HEK293 (cell line): ENCODE data around the gene MUC5AC.
A peak's percentile ranks its signal among the peaks of the same experiment; 100 is the strongest.

Source experiments
- CTCF ChIA-PET: fragments of 350-600 bp; formaldehyde crosslinking; extraction: SDS; loops from one replicate; lab custom pipeline; 2021; ENCODE audit warnings: antibody characterized with exemption; lab: Yijun Ruan, JAX
- POLR2A ChIA-PET: fragments of 300-600 bp; formaldehyde crosslinking; extraction: SDS; loops from one replicate; lab custom pipeline; 2020; ENCODE audit warnings: antibody characterized with exemption, inconsistent platforms; lab: Yijun Ruan, JAX
- H3K27ac ChIP-seq: fragments of 200-500 bp; sonication (Bioruptor generic); 2 replicates; pipeline ENCODE4 v1.5.1; 2014; ENCODE audit warnings: low read depth, low read length, control low read depth, inconsistent platforms; ENCODE audit errors: extremely low read depth
- H3K36me3 ChIP-seq, 2 experiments: fragments of 200-500 bp in 1 of 2; sonication (Bioruptor generic) in 1 of 2; 1 replicate in 1 of 2; 2 replicates in 1 of 2; pipeline ENCODE4 v1.5.1; 2014 to 2017; ENCODE audit warnings: inconsistent platforms in 2 of 2, low read length in 2 of 2; ENCODE audit not compliant: control insufficient read depth in 2 of 2, insufficient read depth in 1 of 2
- H3K4me1 ChIP-seq: fragments of 200-500 bp; sonication (Bioruptor generic); 2 replicates; pipeline ENCODE4 v1.5.1; 2014; ENCODE audit warnings: mild to moderate bottlenecking, low read length, inconsistent platforms; ENCODE audit not compliant: control insufficient read depth, insufficient read depth
- H3K4me3 ChIP-seq: 2 replicates; pipeline ENCODE4 v1.5.1; 2011; ENCODE audit warnings: low read depth, mild to moderate bottlenecking, control low read depth, low read length, moderate library complexity
- H3K9me3 ChIP-seq: fragments of 200-500 bp; sonication (Bioruptor generic); 2 replicates; pipeline ENCODE4 v1.5.1; 2014; ENCODE audit warnings: low read depth, low read length, inconsistent platforms; ENCODE audit not compliant: control insufficient read depth, insufficient read depth
- GLI4 ChIP-seq: fragments of 450-650 bp; formaldehyde crosslinking; IDR thresholded peaks from 2 replicates; pipeline ENCODE4 v1.5.1; 2016; ENCODE audit warnings: missing biosample characterization, missing genetic modification characterization
- GLIS1 ChIP-seq: fragments of 450-650 bp; formaldehyde crosslinking; IDR thresholded peaks from 2 replicates; pipeline ENCODE4 v1.5.1; 2016; ENCODE audit warnings: missing biosample characterization, missing genetic modification characterization
- IKZF3 ChIP-seq: fragments of 450-650 bp; IDR thresholded peaks from 2 replicates; pipeline ENCODE4 v1.5.0; 2018; ENCODE audit warnings: missing biosample characterization, mild to moderate bottlenecking, missing genetic modification characterization, moderate library complexity
- SALL2 ChIP-seq: fragments of 450-650 bp; formaldehyde crosslinking; IDR thresholded peaks from 2 replicates; pipeline ENCODE4 v1.5.0; 2017; ENCODE audit warnings: missing biosample characterization, mild to moderate bottlenecking, missing genetic modification characterization, borderline replicate concordance
- SP2 ChIP-seq: fragments of 450-650 bp; formaldehyde crosslinking; IDR thresholded peaks from 2 replicates; pipeline ENCODE4 v1.5.1; 2016; ENCODE audit warnings: missing biosample characterization, missing genetic modification characterization
- ZIC2 ChIP-seq: fragments of 450-650 bp; formaldehyde crosslinking; IDR thresholded peaks from 2 replicates; pipeline ENCODE4 v1.5.1; 2016; ENCODE audit warnings: missing biosample characterization, missing genetic modification characterization
- ZNF48 ChIP-seq: fragments of 450-650 bp; formaldehyde crosslinking; IDR thresholded peaks from 2 replicates; pipeline ENCODE4 v1.5.1; 2016; ENCODE audit warnings: missing biosample characterization, missing genetic modification characterization
- ZNF561 ChIP-seq: fragments of 450-650 bp; IDR thresholded peaks from 2 replicates; pipeline ENCODE4 v1.5.1; 2018; ENCODE audit warnings: missing biosample characterization, missing genetic modification characterization, borderline replicate concordance
- ZNF629 ChIP-seq: fragments of 450-650 bp; formaldehyde crosslinking; IDR thresholded peaks from 2 replicates; pipeline ENCODE4 v1.5.1; 2017; ENCODE audit warnings: missing biosample characterization, missing genetic modification characterization
- ZNF660 ChIP-seq: fragments of 450-650 bp; IDR thresholded peaks from 2 replicates; pipeline ENCODE4 v1.5.1; 2018; ENCODE audit warnings: missing biosample characterization, mild to moderate bottlenecking, missing genetic modification characterization
- TF ChIP-seq, protein P1 (sequence below): fragments of 450-650 bp; formaldehyde crosslinking; IDR thresholded peaks from 2 replicates; pipeline ENCODE4 v1.5.1; 2016; ENCODE audit warnings: missing biosample characterization, missing genetic modification characterization
- TF ChIP-seq, protein P2 (sequence below): fragments of 450-650 bp; IDR thresholded peaks from 2 replicates; pipeline ENCODE4 v1.5.1; 2018; ENCODE audit warnings: missing biosample characterization, mild to moderate bottlenecking, missing genetic modification characterization
- TF ChIP-seq, protein P3 (sequence below): fragments of 450-650 bp; formaldehyde crosslinking; IDR thresholded peaks from 2 replicates; pipeline ENCODE4 v1.5.1; 2016; ENCODE audit warnings: missing biosample characterization, missing genetic modification characterization
- TF ChIP-seq, protein P4 (sequence below): fragments of 450-650 bp; formaldehyde crosslinking; IDR thresholded peaks from 2 replicates; pipeline ENCODE4 v1.5.1; 2016; ENCODE audit warnings: missing biosample characterization, missing genetic modification characterization
- TF ChIP-seq, protein P5 (sequence below): fragments of 450-650 bp; formaldehyde crosslinking; IDR thresholded peaks from 2 replicates; pipeline ENCODE4 v1.5.1; 2016; ENCODE audit warnings: missing biosample characterization, missing genetic modification characterization
- TF ChIP-seq, protein P6 (sequence below): fragments of 450-650 bp; formaldehyde crosslinking; IDR thresholded peaks from 2 replicates; pipeline ENCODE4 v1.5.1; 2016; ENCODE audit warnings: missing biosample characterization, missing genetic modification characterization

The MUC5AC gene

DNA sequence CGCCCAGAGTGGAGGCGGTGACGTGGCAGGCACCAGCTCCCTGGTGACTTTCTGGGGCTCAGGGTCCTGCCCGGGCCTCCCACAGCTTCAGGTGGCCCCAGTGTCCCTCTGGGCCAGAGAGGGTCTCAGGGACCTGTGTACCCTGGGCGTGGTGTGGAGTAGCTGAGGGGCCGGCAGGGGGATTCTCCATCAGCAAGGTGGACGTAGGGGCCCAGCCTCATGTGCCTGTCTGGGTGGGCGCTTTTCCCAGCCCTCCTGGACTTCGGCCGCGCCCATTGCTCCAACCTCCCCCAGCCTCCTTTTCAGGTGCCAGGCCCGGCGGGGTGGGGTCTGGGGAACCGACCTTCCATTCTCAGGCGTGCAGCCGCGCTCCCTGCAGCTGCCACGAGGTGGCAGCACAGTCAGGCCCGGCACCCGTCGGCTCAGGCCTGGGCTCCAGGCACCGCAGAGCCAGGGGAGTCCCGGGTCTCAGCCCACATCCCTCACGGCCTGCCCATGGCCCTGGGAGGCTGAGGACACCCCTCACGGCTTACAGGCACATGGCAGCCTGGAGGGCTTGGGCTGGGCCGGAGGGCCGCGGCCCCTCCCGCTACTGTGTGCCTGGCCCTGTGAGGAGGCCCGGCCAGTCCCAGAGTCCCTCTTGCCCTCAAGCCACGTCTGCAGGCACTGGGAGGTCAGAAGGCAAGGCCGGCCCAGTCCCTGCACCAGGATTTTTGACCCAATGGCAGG, 45.2 kb downstream of the MUC5AC start (continued):
- TF ChIP-seq, protein P1, sequence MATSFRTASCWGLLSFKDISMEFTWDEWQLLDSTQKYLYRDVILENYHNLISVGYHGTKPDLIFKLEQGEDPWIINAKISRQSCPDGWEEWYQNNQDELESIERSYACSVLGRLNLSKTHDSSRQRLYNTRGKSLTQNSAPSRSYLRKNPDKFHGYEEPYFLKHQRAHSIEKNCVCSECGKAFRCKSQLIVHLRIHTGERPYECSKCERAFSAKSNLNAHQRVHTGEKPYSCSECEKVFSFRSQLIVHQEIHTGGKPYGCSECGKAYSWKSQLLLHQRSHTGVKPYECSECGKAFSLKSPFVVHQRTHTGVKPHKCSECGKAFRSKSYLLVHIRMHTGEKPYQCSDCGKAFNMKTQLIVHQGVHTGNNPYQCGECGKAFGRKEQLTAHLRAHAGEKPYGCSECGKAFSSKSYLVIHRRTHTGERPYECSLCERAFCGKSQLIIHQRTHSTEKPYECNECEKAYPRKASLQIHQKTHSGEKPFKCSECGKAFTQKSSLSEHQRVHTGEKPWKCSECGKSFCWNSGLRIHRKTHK (tag by site-specific recombination): no peak
- TF ChIP-seq, protein P2, sequence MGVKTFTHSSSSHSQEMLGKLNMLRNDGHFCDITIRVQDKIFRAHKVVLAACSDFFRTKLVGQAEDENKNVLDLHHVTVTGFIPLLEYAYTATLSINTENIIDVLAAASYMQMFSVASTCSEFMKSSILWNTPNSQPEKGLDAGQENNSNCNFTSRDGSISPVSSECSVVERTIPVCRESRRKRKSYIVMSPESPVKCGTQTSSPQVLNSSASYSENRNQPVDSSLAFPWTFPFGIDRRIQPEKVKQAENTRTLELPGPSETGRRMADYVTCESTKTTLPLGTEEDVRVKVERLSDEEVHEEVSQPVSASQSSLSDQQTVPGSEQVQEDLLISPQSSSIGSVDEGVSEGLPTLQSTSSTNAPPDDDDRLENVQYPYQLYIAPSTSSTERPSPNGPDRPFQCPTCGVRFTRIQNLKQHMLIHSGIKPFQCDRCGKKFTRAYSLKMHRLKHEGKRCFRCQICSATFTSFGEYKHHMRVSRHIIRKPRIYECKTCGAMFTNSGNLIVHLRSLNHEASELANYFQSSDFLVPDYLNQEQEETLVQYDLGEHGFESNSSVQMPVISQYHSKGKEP (tag by site-specific recombination): no peak
- TF ChIP-seq ZNF629 (tag by site-specific recombination): no peak
- TF ChIP-seq, protein P3, sequence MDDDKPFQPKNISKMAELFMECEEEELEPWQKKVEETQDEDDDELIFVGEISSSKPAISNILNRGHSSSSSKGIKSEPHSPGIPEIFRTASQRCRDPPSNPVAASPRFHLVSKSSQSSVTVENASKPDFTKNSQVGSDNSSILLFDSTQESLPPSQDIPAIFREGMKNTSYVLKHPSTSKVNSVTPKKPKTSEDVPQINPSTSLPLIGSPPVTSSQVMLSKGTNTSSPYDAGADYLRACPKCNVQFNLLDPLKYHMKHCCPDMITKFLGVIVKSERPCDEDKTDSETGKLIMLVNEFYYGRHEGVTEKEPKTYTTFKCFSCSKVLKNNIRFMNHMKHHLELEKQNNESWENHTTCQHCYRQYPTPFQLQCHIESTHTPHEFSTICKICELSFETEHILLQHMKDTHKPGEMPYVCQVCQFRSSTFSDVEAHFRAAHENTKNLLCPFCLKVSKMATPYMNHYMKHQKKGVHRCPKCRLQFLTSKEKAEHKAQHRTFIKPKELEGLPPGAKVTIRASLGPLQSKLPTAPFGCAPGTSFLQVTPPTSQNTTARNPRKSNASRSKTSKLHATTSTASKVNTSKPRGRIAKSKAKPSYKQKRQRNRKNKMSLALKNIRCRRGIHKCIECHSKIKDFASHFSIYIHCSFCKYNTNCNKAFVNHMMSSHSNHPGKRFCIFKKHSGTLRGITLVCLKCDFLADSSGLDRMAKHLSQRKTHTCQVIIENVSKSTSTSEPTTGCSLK (tag by site-specific recombination): no peak
- TF ChIP-seq, protein P4, sequence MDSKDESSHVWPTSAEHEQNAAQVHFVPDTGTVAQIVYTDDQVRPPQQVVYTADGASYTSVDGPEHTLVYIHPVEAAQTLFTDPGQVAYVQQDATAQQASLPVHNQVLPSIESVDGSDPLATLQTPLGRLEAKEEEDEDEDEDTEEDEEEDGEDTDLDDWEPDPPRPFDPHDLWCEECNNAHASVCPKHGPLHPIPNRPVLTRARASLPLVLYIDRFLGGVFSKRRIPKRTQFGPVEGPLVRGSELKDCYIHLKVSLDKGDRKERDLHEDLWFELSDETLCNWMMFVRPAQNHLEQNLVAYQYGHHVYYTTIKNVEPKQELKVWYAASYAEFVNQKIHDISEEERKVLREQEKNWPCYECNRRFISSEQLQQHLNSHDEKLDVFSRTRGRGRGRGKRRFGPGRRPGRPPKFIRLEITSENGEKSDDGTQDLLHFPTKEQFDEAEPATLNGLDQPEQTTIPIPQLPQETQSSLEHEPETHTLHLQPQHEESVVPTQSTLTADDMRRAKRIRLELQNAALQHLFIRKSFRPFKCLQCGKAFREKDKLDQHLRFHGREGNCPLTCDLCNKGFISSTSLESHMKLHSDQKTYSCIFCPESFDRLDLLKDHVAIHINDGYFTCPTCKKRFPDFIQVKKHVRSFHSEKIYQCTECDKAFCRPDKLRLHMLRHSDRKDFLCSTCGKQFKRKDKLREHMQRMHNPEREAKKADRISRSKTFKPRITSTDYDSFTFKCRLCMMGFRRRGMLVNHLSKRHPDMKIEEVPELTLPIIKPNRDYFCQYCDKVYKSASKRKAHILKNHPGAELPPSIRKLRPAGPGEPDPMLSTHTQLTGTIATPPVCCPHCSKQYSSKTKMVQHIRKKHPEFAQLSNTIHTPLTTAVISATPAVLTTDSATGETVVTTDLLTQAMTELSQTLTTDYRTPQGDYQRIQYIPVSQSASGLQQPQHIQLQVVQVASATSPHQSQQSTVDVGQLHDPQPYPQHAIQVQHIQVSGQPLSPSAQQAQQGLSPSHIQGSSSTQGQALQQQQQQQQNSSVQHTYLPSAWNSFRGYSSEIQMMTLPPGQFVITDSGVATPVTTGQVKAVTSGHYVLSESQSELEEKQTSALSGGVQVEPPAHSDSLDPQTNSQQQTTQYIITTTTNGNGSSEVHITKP (tag by site-specific recombination): peak; percentile 31; the same call in 1 of the 2 replicates
- no peak for TF ChIP-seq ZNF561 (tag by site-specific recombination)
- peak; percentile 45 for TF ChIP-seq GLIS1 (tag by site-specific recombination)

DNA sequence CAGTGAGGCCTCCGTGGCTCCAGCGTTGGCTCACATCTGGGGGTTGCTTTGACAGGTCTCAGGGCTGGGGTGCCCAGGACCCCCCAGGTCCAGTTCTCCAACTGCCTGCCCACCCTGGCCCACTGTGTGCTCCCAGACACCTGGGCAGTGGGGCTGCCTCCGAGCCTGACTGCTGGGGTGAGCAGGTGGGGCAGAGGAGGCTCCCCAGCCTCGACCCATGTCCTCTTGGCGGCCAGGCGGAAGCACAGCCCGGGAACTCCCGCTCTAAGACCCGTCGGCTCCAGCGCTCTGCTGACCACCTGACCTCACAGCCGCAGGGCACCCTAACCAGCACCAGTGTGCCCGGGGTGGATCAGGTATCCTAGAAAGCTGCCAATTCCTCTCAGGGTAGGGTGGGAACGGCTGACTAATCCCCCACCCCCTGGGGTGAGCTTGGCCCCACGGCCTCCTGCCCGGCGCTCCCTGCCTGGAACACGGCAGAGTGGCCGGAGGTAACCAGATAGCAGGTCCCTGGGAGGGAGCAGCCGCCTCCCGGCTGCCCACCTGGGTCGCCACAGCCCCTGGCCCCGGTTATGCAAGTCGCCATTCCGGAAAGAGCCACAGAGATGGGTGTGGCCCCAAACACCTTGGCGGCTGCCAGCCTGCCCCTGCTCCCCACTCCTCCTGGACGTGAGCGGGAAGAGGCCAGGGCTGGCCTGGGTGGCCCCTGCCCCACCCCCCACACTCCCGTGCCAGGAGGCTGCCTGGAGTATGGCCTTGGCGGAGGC, 45.9 kb downstream of the MUC5AC start:
- Histone ChIP-seq H3K27ac (no peak overlapping the region), H3K9me3 (no peaks in the 10 kb centered on the region), H3K4me1 (no peaks in the 10 kb centered on the region), H3K4me3 (no peak overlapping the region), H3K36me3 (no peaks in the 10 kb centered on the region)
- CTCF ChIA-PET: interaction anchor here (0.6 to 1.4 kb wide), 3 partner anchors 205 to 311 kb away, joined by 3 to 4 read pairs (median 3); no protein-coding TSS in a partner anchor
- TF ChIP-seq ZNF660 (tag by site-specific recombination) (no peak), IKZF3 (tag by site-specific recombination) (no peak), SP2 (no peak), GLI4 (tag by site-specific recombination) (no peak), SALL2 (no peak), GLIS1 (tag by site-specific recombination) (peak; percentile 78), ZNF48 (tag by site-specific recombination) (no peak), ZIC2 (tag by site-specific recombination) (peak; percentile 44)
- TF ChIP-seq, protein P5, sequence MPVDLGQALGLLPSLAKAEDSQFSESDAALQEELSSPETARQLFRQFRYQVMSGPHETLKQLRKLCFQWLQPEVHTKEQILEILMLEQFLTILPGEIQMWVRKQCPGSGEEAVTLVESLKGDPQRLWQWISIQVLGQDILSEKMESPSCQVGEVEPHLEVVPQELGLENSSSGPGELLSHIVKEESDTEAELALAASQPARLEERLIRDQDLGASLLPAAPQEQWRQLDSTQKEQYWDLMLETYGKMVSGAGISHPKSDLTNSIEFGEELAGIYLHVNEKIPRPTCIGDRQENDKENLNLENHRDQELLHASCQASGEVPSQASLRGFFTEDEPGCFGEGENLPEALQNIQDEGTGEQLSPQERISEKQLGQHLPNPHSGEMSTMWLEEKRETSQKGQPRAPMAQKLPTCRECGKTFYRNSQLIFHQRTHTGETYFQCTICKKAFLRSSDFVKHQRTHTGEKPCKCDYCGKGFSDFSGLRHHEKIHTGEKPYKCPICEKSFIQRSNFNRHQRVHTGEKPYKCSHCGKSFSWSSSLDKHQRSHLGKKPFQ (tag by site-specific recombination): no peak
- TF ChIP-seq, protein P6, sequence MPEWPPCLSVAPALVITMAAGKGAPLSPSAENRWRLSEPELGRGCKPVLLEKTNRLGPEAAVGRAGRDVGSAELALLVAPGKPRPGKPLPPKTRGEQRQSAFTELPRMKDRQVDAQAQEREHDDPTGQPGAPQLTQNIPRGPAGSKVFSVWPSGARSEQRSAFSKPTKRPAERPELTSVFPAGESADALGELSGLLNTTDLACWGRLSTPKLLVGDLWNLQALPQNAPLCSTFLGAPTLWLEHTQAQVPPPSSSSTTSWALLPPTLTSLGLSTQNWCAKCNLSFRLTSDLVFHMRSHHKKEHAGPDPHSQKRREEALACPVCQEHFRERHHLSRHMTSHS (tag by site-specific recombination): no peak
- TF ChIP-seq, protein P1 (tag by site-specific recombination): no peak
- POLR2A ChIA-PET: no interaction called here
